Measurements from ENCODE around the gene TRAIP. TPM values are rescaled to one million over a fixed set of nuclear protein-coding genes. Genes with fewer than 3 reads are reported as not detected.

The TRAIP gene
- total and polyA plus RNA-seq, 2 donors (not counting 1 experiment from before 2014, with no cell fraction given): 5.0 to 8.7 TPM

DNA sequence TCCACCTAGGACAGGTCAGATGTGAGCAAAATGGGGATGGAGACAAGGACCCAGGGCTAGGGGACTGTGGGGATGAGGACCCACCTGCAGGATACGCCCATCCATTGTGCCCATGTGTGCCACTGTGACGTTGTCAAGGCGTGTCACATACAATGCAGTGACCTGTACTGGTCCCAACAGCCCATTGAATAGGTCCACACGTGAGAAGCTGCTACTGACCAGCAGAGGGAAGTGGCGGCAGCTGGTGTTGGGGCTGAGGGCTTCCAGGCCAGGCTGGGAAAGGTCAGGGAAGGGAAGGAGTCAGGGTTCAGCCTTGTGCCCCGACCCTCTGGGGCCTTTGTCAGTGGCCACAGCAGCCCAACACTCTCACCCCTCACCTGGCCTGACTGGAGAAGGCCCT lies 42.6 kb upstream of the TRAIP start:
- intact Hi-C loops (cut with micrococcal nuclease): no loop called here
- ChIA-PET CTCF (no interaction called here), POLR2A (no interaction called here)
- H3K36me3 ChIP-seq (replicated peaks in 1 of 2; ENCODE audit: control extremely low read depth in 1 of 2, control insufficient read depth in 1 of 2, extremely low read depth in 1 of 2, insufficient read depth in 2 of 2, low read length in 1 of 2): no peaks in the 10 kb centered on the region
- no peak overlapping the region for H2AFZ ChIP-seq (ENCODE audit: insufficient read depth, low read depth, low read length, poor library complexity, severe bottlenecking)
- no peak overlapping the region for H3K27ac ChIP-seq (ENCODE audit: low read length in 2 of 2)
- DNase-seq (no peak), ATAC-seq (ENCODE audit: low read depth) (no peak)
- WGBS (ENCODE audit: insufficient coverage): 96% methylated on average over 5 of the region's 6 CpGs
- TF ChIP-seq, protein P1, sequence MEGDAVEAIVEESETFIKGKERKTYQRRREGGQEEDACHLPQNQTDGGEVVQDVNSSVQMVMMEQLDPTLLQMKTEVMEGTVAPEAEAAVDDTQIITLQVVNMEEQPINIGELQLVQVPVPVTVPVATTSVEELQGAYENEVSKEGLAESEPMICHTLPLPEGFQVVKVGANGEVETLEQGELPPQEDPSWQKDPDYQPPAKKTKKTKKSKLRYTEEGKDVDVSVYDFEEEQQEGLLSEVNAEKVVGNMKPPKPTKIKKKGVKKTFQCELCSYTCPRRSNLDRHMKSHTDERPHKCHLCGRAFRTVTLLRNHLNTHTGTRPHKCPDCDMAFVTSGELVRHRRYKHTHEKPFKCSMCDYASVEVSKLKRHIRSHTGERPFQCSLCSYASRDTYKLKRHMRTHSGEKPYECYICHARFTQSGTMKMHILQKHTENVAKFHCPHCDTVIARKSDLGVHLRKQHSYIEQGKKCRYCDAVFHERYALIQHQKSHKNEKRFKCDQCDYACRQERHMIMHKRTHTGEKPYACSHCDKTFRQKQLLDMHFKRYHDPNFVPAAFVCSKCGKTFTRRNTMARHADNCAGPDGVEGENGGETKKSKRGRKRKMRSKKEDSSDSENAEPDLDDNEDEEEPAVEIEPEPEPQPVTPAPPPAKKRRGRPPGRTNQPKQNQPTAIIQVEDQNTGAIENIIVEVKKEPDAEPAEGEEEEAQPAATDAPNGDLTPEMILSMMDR (IDR thresholded peaks at IDR 0.05): no peak
- TF ChIP-seq EZH2 (IDR thresholded peaks at IDR 0.05; ENCODE audit: borderline replicate concordance, insufficient read depth, low read depth, low read length, poor library complexity, severe bottlenecking): no peak
- H3K4me1 Mint-ChIP-seq: peaks cover 2% of the 10 kb centered on the region
- no peak overlapping the region for H3K9ac ChIP-seq (ENCODE audit: low read length)
- peaks cover under 1 to 8% of the 10 kb centered on the region in 2 donors for H3K4me1 ChIP-seq (ENCODE audit: control insufficient read depth in 2 of 2, insufficient read depth in 2 of 2, low read length in 2 of 2)
- H3K27me3 Mint-ChIP-seq: no peaks in the 10 kb centered on the region
- peaks cover 0 to 6% (median 0%) of the 10 kb centered on the region in 3 donors for H3K9me3 ChIP-seq (ENCODE audit: control extremely low read depth in 1 of 3, control insufficient read depth in 2 of 3, insufficient read depth in 1 of 3, low read length in 2 of 3)
- H3K4me3 ChIP-seq (ENCODE audit: control extremely low read depth in 1 of 5, extremely low read depth in 1 of 5, insufficient read depth in 1 of 5, low read depth in 2 of 5, low read length in 4 of 5): no peak overlapping the region
- H3K27me3 ChIP-seq (replicated peaks in 1 of 4; ENCODE audit: control extremely low read depth in 1 of 4, control insufficient read depth in 3 of 4, insufficient read depth in 4 of 4, low read length in 3 of 4): no peaks in the 10 kb centered on the region
- H3K79me2 ChIP-seq (ENCODE audit: control insufficient read depth, insufficient read depth, low read length): no peaks in the 10 kb centered on the region
- H3K27ac Mint-ChIP-seq: no peak overlapping the region
- H3K4me2 ChIP-seq (replicated peaks; ENCODE audit: low read depth, low read length, poor library complexity, severe bottlenecking): no peak overlapping the region
- H4K20me1 ChIP-seq (ENCODE audit: control insufficient read depth, insufficient read depth, low read length, poor library complexity, severe bottlenecking): no peaks in the 10 kb centered on the region
- no peaks in the 10 kb centered on the region for H3K9me3 Mint-ChIP-seq (ENCODE audit: insufficient read depth)
- no peak overlapping the region for H3K4me3 Mint-ChIP-seq

DNA sequence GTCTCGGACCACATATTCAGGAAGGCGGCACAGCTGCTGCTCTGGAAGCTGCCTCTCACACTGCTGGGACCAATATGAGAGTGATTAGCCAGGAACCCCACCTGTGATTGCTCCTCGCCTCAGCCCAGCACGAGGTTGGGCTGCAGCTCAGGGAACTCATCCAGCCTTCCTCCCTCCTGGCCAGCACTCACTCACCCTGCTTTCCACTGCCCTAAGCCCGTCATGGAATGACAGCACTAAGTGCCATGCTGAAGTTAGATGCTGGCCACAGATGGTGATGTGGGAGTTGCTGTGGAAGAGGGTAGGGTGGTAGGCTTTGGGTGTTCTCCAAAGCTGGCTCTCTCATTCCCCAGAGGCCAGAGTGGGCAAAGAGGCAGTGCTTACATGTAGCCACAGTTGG lies 40.0 kb upstream of the TRAIP start:
- Mint-ChIP-seq H3K27ac (no peak overlapping the region), H3K4me1 (no peaks in the 10 kb centered on the region), H3K4me3 (no peak overlapping the region), H3K27me3 (no peaks in the 10 kb centered on the region), H3K9me3 (ENCODE audit: insufficient read depth) (no peaks in the 10 kb centered on the region)
- Histone ChIP-seq H2AFZ (ENCODE audit: insufficient read depth, low read depth, low read length, poor library complexity, severe bottlenecking) (no peak overlapping the region), H3K9ac (ENCODE audit: low read length) (no peak overlapping the region), H3K4me2 (replicated peaks; ENCODE audit: low read depth, low read length, poor library complexity, severe bottlenecking) (no peak overlapping the region), H3K4me1 (ENCODE audit: control insufficient read depth in 2 of 2, insufficient read depth in 2 of 2, low read length in 2 of 2) (no peaks in the 10 kb centered on the region), H4K20me1 (ENCODE audit: control insufficient read depth, insufficient read depth, low read length, poor library complexity, severe bottlenecking) (no peaks in the 10 kb centered on the region), H3K79me2 (ENCODE audit: control insufficient read depth, insufficient read depth, low read length) (no peaks in the 10 kb centered on the region), H3K9me3 (ENCODE audit: control extremely low read depth in 1 of 3, control insufficient read depth in 2 of 3, insufficient read depth in 1 of 3, low read length in 2 of 3) (no peaks in the 10 kb centered on the region), H3K27ac (ENCODE audit: low read length in 2 of 2) (no peak overlapping the region), H3K4me3 (ENCODE audit: control extremely low read depth in 1 of 5, extremely low read depth in 1 of 5, insufficient read depth in 1 of 5, low read depth in 2 of 5, low read length in 4 of 5) (no peak overlapping the region), H3K27me3 (replicated peaks in 1 of 4; ENCODE audit: control extremely low read depth in 1 of 4, control insufficient read depth in 3 of 4, insufficient read depth in 4 of 4, low read length in 3 of 4) (no peaks in the 10 kb centered on the region), H3K36me3 (replicated peaks in 1 of 2; ENCODE audit: control extremely low read depth in 1 of 2, control insufficient read depth in 1 of 2, extremely low read depth in 1 of 2, insufficient read depth in 2 of 2, low read length in 1 of 2) (no peaks in the 10 kb centered on the region)
- 95% methylated on average over 4 of the region's 5 CpGs for WGBS (ENCODE audit: insufficient coverage)
- DNase-seq (no peak), ATAC-seq (ENCODE audit: low read depth) (no peak)
- no peak for TF ChIP-seq EZH2 (IDR thresholded peaks at IDR 0.05; ENCODE audit: borderline replicate concordance, insufficient read depth, low read depth, low read length, poor library complexity, severe bottlenecking)
- TF ChIP-seq, protein P1 (IDR thresholded peaks at IDR 0.05): no peak
- ChIA-PET CTCF (no interaction called here), POLR2A (interaction anchor here (0.6 kb wide), 1 partner anchor 350 kb away, joined by 4 read pairs; no protein-coding TSS in a partner anchor)
- intact Hi-C loops (cut with micrococcal nuclease): no loop called here
